ENCODE measurements around the gene EFCAB11.

EFCAB11 gene

DNA sequence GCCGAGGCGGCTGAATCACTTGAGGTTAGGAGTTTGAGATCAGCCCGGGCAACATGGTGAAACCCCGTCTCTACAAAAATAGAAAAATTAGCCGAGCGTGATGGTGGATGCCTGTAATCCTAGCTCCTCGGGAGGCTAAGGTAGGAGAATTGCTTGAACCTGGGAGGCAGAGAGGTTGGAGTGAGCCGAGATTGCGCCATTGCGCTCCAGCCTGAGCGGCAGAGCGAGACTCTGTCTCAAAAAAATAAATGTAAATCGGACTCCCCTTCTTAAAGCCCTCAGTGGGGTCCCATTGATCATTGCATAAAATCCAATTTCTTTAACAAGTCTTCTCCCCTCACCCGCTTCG, 2.1 kb upstream of the EFCAB11 start:
- DNase-seq (ENCODE audit: low read depth), result no peak

DNA sequence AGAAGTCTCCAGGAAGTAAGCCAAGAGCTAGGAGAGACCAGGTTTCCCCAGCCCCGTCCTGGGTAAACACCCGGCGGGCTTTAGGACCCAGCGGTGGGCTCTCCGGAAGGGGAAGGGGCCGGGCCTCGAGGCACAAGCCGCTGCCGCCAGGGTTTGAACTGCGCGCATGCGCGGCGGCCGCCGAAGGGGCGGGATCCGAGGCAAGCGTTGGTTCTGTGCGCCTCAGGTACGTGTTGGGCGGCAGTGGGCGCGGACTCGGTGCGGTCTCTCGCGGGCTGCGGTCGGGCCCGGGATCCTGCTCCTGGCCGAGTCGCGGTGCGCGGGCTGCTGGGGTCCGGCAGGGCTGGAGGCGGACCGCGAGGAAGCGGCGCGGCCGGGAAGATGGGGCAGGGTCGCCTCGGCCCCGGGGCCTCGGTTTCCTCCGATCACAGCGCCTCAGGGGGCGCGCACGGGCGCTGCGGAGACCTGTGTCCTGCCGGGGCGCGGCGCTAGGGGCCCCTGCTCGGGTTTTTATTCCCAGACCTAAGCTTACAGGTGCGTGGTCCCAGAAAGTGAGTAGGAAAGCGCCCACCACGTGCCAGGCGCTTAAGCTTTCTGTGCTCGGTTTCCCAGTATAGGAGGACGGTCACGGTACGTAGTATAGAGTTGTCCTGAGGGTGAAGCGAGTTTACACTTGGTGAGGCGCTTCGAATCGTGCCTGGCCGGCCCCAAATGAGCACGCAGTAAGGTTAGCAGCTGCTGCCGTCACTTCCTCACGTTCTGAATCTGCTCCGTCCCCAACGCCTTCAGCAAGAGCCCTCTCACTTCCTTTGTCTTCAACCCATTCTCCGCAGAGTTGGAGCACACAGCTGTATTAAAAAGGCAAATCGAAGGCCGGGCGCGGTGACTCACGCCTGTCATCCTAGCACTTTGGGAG, 1.5 kb upstream of the EFCAB11 start, which contains the start of gene TDP1:
TSS of gene TDP1 (plus strand) at position 183 of the 916 bp plus-strand sequence. CDS start 7,188 bp downstream, outside the sequence.
- DNase-seq (ENCODE audit: low read depth), result peak; percentile 74

DNA sequence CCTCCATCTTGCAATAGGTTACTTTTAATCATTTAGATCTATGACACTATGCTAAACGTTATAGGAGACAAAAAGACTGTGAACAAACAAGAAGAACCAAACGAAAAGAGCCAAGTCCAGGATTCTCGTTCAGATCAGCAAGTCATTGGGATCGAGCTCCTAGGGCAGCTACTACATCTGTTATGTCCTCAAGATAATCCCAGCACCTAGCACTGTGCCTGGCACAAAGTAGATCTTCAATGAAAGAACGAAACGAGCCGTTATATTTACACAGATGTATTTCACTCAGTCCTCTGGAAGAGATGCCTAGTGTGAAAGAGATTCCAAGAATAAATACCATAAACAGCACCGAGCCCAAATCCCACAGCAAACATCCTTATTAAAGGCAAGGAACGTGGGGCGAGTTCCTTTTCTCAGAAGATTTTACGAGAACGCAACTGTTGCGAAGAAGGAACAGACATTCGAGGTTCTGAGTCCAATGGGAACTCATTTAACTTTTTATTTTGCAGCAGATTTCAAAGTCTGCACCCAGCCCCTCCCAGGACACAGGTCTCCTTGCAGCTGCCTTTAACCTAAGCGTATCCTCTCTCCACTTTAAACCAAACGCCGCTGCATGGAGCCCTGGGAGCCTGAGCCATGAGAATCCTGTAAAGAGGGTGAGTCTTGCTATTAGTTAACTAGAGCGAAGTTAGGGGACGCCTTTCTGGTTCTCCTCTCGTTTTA, 653 bp upstream of the EFCAB11 start:
- DNase-seq (ENCODE audit: low read depth), result no peak

DNA sequence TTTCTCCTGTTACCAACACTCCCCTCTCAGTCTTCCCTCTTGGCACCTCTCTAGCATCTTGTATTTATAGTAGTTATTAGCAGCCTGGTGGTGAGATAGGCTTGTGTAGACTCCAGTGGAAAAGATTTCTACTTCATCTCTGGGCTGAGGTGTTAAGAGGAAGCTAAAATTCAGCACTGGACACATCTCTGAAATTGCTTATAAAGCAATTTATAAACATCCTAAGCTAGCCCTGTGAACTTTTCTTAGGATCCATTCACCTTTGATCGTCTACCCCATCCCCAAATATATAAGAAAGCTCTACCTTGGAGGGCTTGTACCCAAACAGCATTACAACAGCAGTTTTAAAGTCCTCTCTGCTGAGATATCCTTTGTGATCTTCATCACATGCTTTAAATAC, 928 bp downstream of the EFCAB11 start:
- DNase-seq (ENCODE audit: low read depth), result no peak

DNA sequence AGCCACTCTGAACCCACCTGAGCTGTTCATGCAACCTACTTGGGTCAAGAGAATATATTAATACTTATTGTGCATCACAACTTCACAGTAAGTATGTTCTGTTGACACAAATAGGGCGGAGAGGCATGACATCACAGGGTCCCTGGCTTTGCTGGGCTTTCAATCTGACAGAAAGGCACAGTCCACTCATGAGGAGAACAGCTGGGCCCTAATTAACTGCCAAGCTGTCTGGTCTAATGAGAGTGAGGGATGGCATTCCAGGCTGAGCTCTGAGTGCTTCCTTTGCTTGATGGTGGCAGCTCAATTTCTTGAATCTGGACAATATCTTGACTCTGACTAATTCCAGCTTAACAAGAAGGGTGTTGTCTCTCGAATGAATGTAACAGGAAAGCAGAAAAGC, 2.0 kb downstream of the EFCAB11 start:
- DNase-seq (ENCODE audit: low read depth), result no peak

DNA sequence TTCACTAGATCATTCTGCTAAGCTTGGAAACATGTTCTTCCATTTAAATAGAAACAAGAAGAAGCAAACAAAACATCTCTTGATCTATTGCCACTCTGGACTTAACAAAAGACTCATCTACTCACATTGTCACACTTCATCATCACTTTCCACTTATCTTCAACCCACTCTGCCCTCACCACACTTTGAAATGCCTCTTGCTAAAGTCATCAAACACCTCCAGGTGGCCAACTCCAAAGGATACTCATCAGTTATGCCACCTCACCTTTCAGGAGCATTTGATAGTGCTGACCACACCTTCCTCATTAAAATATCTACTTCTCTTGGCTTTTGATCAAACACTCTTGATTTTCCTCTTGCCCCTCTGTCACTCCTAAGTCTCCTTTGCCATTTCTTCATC, 7.2 kb downstream of the EFCAB11 start:
- no peak for DNase-seq (ENCODE audit: low read depth)

DNA sequence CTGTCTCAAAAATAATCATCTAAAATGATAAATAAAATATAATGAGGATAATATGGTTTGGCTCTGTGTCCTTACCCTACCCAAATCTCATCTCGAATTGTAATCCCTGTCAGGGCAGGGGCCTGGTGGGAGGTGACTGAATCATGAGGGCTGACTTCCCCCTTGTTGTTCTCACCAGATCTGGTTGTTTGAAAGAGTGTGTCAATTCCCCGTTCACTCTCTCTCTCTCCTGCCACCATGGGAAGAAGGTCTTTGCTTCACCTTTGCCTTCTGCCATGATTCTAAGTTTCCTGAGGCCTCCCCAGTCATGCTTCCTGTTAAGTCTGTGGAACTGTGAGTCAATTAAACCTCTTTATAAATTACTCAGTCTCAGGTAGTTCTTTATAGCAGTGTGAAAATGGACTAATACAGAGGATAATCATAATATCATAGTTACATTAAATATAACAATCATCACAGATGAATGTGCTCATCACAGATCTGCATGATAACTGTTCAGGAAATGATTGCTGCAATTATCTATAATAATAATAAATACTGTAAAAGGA, 12.6 kb downstream of the EFCAB11 start:
- DNase-seq (ENCODE audit: low read depth), result no peak

DNA sequence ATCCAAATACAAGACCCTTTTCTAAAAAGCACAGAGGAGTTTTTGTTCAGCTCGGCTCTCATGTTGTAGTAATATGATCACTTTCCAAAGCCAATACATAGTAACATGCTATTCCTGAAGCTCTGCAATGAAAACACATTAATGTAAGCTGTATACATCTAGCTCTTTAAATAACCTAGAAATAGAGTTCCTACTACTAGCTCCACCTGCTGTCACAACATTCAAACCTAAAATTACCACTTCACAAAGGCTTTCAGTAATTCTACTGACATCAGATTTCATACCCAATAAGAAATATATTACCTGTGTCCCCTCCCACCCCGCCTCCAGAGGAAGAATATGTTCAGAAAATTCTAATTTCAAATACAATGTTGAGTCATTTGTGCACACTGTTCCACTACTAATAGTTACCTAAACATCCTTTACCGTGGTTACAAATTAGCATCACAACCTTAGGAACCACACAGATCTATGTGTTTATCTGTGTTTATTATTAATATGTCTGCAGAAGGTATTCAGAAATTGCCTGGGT, 17.8 kb downstream of the EFCAB11 start:
- no peak for DNase-seq (ENCODE audit: low read depth)

DNA sequence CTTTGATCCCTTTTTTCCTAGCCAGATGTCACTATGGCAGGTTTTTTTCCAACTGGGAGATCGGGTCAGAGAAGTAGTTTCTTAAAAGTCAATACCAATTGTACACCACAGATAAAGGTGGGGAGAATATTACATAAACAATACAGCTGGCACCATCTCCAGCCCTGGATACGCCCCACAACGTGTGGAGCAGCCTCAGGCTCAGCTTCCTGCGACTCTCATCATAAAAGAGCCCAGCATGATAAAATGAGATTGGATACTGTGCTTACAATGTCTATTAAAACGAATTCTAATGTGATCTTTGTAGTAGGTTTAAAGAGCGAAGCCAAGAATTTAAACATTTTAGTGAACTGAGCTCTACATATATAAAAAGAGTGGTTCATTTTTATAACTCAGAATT, 21.5 kb downstream of the EFCAB11 start:
- no peak for DNase-seq (ENCODE audit: low read depth)

DNA sequence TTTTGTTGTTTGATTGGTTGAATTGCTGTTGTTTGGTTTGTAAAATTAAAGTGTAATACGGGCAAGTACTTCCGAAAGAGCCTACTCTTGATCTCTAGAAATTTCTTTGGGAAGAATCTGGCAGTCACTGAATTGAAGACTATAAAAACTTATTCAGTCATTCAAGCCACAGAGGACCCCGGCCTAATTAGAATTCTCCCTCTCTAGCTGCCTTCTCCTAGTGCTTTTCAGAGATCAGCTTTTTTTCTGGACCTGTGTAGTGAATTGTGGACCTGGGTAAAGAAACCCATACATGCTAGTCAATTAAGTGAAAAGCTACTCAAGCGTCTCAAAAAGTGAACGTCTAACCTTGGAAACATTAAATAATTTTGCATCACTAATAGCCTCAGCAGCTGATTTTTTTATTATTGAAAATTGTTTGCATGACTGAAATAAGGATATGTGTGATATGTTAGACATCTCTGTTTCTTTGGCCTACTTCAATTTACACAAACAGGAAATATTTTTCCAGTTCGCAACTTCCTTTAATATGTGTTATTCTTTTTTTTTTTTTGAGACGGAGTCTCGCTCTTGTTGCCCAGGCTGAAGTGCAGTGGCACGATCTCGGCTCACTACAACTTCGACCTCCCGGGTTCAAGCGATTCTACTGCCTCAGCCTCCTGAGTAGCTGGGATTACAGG, 27.2 kb downstream of the EFCAB11 start:
- DNase-seq (ENCODE audit: low read depth), result no peak

DNA sequence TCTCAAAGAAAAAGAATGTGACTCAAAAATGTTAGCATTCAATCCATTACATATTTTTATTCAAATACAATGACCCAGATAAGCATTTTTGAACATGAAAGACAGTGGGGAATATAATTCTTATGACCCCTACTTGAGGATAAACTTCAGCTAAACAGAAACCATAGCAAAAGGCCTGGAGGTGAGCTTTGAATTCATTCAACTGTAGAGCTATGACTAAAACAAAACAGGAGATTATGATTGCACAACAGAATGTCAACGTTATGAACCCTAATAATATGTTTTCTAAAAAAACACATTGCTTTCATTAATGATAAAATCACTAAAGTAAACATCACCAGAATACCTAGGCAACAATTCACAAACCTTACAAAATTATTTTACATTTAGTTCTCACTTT, 27.8 kb downstream of the EFCAB11 start:
- DNase-seq (ENCODE audit: low read depth), result no peak

DNA sequence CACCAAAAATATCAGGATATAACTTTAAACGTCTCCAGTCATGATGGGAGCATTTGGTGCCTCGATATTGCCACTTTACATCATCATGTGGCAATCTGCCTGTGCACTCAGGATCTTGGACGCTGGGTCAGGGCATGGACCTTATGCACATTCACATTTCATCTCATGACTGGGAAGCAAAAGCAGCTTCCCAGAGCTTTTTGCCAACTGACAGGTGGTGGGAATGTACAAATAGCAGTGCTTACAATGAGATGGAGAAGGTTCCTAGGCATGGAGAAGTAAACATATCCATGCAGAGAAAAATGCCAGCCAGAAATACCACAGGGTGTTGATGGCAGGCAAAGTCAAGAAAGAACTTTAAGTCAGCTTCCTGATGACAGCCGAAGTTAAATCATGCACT, 30.3 kb downstream of the EFCAB11 start:
- no peak for DNase-seq (ENCODE audit: low read depth)

DNA sequence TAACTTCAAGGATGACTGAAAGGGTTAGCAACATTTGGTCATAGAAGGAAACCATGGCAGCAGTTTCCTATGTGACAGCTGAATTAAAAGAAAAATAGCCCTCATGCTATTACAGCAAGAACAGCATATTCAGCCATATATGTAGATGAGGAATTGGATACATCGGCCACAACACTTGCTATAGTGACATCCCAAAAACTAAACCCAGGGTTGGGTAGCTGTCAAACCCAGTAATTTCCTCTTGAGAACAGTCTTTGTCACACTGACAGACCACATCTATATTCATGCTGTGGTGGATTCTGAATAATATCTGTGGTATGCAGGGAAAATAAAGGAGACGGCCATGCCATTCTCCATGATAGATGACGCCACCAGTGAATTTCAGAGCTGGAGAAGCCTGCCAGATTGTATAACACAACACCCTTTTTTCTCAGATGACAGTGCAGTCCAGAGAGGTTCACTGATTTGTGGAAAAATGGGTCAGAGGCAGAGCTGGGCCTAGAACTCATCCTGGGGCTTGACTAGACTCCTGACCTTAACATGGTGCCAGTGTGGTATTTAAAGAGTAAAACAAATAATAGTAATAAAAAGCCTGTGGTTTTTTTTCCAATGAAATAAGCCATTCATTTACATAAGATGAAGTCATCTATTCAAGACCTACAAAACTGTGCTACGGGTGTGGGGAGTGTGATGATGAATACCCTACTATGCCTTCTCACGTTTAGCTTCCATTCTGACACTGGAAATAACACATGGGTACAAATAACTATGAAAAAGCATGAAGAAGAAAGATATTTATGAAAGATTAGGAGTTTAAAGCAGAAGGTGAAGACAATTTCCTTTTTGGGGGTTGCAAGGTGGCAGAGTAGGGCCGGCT, 32.3 kb downstream of the EFCAB11 start:
- DNase-seq (ENCODE audit: low read depth), result peak; percentile 72

DNA sequence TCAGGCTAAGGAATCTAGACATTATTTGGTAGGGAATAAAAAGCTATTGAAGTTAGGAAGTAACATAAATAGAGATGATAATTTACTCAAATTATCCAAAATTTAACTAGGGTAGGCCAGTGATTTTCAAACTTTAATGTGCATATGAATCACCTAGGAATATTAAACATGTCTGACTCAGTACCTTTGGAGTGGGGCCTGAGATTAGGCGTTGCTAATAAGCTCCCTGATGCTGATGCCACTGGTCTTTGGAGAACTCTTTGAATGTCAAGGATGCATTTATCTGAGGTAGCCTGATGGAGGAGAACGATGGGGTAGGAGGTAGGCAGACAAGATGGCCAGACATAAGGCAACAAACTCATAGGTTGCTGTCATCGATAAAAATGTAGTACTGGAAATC, 33.2 kb downstream of the EFCAB11 start:
- no peak for DNase-seq (ENCODE audit: low read depth)

DNA sequence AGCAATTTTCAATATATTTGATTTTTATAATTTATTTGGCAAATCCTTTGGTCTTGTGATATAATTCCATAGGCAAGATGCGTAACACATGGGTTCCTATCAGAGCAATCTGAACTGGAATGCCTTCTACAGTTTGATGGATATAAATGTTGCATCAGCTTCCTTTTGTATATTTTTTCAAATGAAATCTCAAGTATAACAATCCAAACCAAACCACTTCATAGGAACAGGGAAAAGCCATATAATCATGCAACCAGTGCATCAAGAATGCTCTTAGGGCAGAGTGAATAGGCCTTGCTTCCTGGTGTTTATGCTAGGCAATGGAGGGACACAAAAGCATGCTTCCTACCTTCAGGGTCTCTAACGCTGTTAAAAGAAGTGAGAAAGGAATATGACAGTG, 34.5 kb downstream of the EFCAB11 start:
- no peak for DNase-seq (ENCODE audit: low read depth)

DNA sequence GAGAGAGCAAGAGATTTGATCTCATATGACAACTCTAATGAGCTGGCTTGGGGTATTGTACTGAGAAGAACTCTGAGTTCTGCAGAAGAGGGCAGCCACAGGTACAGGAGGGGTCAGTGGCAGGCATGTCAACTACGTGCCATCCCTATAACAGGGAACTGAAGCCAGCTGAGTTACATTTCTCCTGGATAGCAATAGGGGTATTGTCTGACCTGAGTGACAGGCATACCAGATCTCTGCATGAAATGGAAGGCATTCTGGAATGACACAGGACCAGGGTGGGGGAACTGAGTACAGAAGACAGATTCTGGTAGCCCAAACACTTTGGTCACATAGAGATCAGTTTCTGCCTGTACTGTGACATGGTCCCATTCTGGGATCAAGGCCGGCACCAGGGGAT, 35.8 kb downstream of the EFCAB11 start:
- no peak for DNase-seq (ENCODE audit: low read depth)

DNA sequence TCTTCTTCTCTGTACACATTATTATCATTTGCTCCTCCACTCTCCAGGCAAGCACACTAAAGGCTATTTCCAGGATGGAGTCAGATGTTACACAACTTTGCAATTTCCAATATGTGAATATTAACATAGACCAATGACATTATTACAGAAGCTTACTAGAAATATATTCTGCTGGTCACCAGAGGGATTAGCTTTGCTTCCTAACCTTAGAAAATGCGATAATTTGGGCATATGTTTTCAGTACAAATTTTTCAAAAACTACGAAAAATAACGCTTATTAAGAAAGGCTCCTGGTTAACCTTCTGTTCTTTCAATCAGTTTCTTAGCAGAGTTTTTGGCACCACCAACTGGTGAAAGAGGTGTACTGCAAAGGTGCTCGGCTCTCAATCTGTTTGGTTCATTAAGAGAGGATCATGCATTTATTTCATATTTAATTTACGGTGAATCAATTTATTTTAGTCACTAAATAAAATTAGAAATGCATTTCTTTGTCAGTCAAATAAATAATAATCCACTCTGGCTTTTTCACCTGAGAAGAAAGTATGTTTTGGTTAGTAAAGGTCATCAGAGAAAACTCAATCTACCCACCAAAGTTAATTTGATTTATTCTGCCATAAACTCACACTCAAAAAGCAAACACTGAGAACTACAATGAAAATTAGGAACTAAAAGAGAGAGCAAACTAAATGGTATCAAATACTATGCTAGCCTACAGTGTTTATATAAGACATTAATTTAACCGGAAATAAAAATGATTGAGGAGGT, 39.2 kb downstream of the EFCAB11 start:
- peak; percentile 41 for DNase-seq (ENCODE audit: low read depth)

DNA sequence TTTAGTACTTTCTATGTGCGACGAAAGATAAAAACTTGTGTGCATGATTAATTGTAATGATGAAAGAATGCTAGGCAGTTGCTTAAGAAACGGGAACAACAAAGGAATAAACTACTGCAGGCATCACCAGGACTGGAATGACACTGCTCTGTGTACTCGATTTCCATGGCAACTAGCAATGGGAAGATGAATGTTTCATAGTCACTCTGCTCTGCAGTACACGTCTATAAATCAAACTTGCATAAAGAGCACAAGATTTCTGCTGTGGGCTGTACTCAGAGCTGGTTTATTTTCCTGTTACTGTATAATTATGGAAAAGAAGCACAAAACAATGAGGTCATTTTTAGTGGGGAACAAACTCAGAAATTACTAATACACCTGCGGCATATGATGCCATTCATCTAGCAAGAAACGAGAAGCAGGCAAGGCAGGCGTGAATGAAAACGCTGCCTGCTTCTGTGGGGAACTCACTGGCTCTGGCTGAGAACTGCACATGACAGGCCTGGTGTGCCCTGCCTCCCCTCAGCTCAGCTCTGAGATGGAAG, 41.8 kb downstream of the EFCAB11 start:
- DNase-seq (ENCODE audit: low read depth), result peak; percentile 79

DNA sequence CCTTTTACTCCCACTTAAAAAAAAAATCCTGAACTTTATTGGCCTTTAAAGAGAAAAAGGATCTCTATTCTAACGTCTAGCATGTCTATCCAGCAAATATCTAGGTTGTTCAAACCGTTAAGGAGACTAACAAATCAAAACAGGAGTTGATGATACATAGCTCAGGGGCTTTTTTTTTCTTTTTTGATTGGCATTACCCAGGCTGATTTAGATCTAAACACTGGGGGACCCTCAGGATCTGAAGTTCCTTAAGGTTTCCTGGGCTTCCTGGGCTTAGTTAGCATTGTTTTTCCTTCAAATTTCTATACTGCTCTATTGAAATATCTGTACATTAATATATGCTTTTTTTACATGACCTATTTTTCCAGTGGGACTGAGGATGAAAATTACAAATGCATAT, 42.3 kb downstream of the EFCAB11 start:
- DNase-seq (ENCODE audit: low read depth), result no peak
